ENCODE results near the gene SLC15A1. TPM values are rescaled to one million over a fixed set of nuclear protein-coding genes. Genes with fewer than 3 reads are reported as not detected.

Gene SLC15A1
- total RNA-seq, 1 donor from 2014 or later: 0.11 TPM

- DNase-seq (ENCODE audit: extremely low spot score, unreplicated experiment): no peak
- H3K4me1 Mint-ChIP-seq (ENCODE audit: unreplicated experiment): no peaks in the 10 kb centered on the region
- no peak for TF ChIP-seq CTCF (IDR thresholded peaks at IDR 0.05)
- no peak overlapping the region for H3K27ac Mint-ChIP-seq (ENCODE audit: unreplicated experiment)
- no peaks in the 10 kb centered on the region for H3K9me3 Mint-ChIP-seq (ENCODE audit: unreplicated experiment)
- H3K36me3 Mint-ChIP-seq (ENCODE audit: unreplicated experiment): no peaks in the 10 kb centered on the region
- H3K4me3 Mint-ChIP-seq (ENCODE audit: unreplicated experiment): no peak overlapping the region
- H3K27me3 Mint-ChIP-seq (ENCODE audit: unreplicated experiment): peaks cover 30% of the 10 kb centered on the region
These were observed 21.4 kb upstream of the SLC15A1 start for GRCh38 chr13:98773921-98774320.

- H3K27ac Mint-ChIP-seq (ENCODE audit: unreplicated experiment): no peak overlapping the region
- H3K4me3 Mint-ChIP-seq (ENCODE audit: unreplicated experiment): no peak overlapping the region
- H3K4me1 Mint-ChIP-seq (ENCODE audit: unreplicated experiment): no peaks in the 10 kb centered on the region
These were observed 20.5 kb upstream of the SLC15A1 start for GRCh38 chr13:98772794-98773452.

GRCh38 chr13:98771838-98772611, 19.6 kb upstream of the SLC15A1 start:
- no peak overlapping the region for H3K27ac Mint-ChIP-seq (ENCODE audit: unreplicated experiment)
- no peaks in the 10 kb centered on the region for H3K9me3 Mint-ChIP-seq (ENCODE audit: unreplicated experiment)
- no peak for DNase-seq (ENCODE audit: extremely low spot score, unreplicated experiment)
- no peak for TF ChIP-seq CTCF (IDR thresholded peaks at IDR 0.05)
- no peaks in the 10 kb centered on the region for H3K4me1 Mint-ChIP-seq (ENCODE audit: unreplicated experiment)
- peaks cover 39% of the 10 kb centered on the region for H3K27me3 Mint-ChIP-seq (ENCODE audit: unreplicated experiment)
- no peaks in the 10 kb centered on the region for H3K36me3 Mint-ChIP-seq (ENCODE audit: unreplicated experiment)
- no peak overlapping the region for H3K4me3 Mint-ChIP-seq (ENCODE audit: unreplicated experiment)

More at GRCh38 chr13:98772794-98773452, 20.5 kb upstream of the SLC15A1 start:
- no peak for TF ChIP-seq CTCF (IDR thresholded peaks at IDR 0.05)
- H3K9me3 Mint-ChIP-seq (ENCODE audit: unreplicated experiment): no peaks in the 10 kb centered on the region
- H3K36me3 Mint-ChIP-seq (ENCODE audit: unreplicated experiment): no peaks in the 10 kb centered on the region
- peaks cover 38% of the 10 kb centered on the region for H3K27me3 Mint-ChIP-seq (ENCODE audit: unreplicated experiment)
- DNase-seq (ENCODE audit: extremely low spot score, unreplicated experiment): no peak

GRCh38 chr13:98769736-98770135, 17.3 kb upstream of the SLC15A1 start:
- no peak overlapping the region for H3K27ac Mint-ChIP-seq (ENCODE audit: unreplicated experiment)
- H3K27me3 Mint-ChIP-seq (ENCODE audit: unreplicated experiment): peaks cover 55% of the 10 kb centered on the region
- H3K4me1 Mint-ChIP-seq (ENCODE audit: unreplicated experiment): no peaks in the 10 kb centered on the region
- no peaks in the 10 kb centered on the region for H3K9me3 Mint-ChIP-seq (ENCODE audit: unreplicated experiment)
- no peaks in the 10 kb centered on the region for H3K36me3 Mint-ChIP-seq (ENCODE audit: unreplicated experiment)
- DNase-seq (ENCODE audit: extremely low spot score, unreplicated experiment): no peak
- no peak for TF ChIP-seq CTCF (IDR thresholded peaks at IDR 0.05)
- H3K4me3 Mint-ChIP-seq (ENCODE audit: unreplicated experiment): no peak overlapping the region

- Mint-ChIP-seq H3K27ac (ENCODE audit: unreplicated experiment) (no peak overlapping the region), H3K36me3 (ENCODE audit: unreplicated experiment) (no peaks in the 10 kb centered on the region), H3K4me1 (ENCODE audit: unreplicated experiment) (no peaks in the 10 kb centered on the region), H3K9me3 (ENCODE audit: unreplicated experiment) (no peaks in the 10 kb centered on the region), H3K4me3 (ENCODE audit: unreplicated experiment) (no peak overlapping the region), H3K27me3 (ENCODE audit: unreplicated experiment) (peaks cover 57% of the 10 kb centered on the region)
- TF ChIP-seq CTCF (IDR thresholded peaks at IDR 0.05): no peak
- DNase-seq (ENCODE audit: extremely low spot score, unreplicated experiment): no peak
These were observed 16.1 kb upstream of the SLC15A1 start for GRCh38 chr13:98768522-98768921.

Data from osteocyte (in vitro differentiated cells).